PC-3 (cell line): ENCODE measurements around the gene SOWAHB. TPM values are rescaled to one million over a fixed set of nuclear protein-coding genes. Genes with fewer than 3 reads are reported as not detected.

Source experiments
- ATAC-seq: fragments of 200-7000 bp; cut with Tn5 transposase; 2 replicates; pipeline ENCODE4 v1.9.1; 2020; ENCODE audit warnings: mild to moderate bottlenecking, moderate library complexity
- BruUV-seq: library from RNA; stranded (reverse); fragments of 400-500 nt; replicated peaks from 2 replicates; lab custom pipeline; 2021; lab: Mats Ljungman, UMichigan
- CTCF ChIA-PET: fragments of 300-600 bp; sonication (Branson Sonifier 250); formaldehyde crosslinking; loops from one replicate; lab custom pipeline; 2022; ENCODE audit warnings: antibody characterized with exemption; lab: Charles Lee
- POLR2A ChIA-PET: fragments of 300-600 bp; sonication (Branson Sonifier 250); formaldehyde crosslinking; loops from one replicate; lab custom pipeline; 2022; ENCODE audit warnings: antibody characterized with exemption; ENCODE audit not compliant: unreplicated experiment; lab: Charles Lee
- DNase-seq: peaks from one replicate; pipeline ENCODE4 v3.0.0-alpha.2; 2015
- H2AFZ ChIP-seq: fragments of 300-600 bp; sonication (generic); 2 replicates; pipeline ENCODE4 v1.6.0; 2016; ENCODE audit warnings: antibody characterized with exemption, low read length
- H3F3A ChIP-seq: fragments of 300-600 bp; sonication (generic); one replicate; pipeline ENCODE4 v1.6.0; 2017; ENCODE audit warnings: antibody characterized with exemption, low read length, control low read depth, mild to moderate bottlenecking; ENCODE audit not compliant: unreplicated experiment
- H3K27ac ChIP-seq: fragments of 300-600 bp; sonication (generic); 2 replicates; pipeline ENCODE4 v1.5.1; 2016; ENCODE audit warnings: mild to moderate bottlenecking, low read length
- H3K27me3 ChIP-seq: fragments of 300-600 bp; sonication (generic); 2 replicates; pipeline ENCODE4 v1.6.1; 2016; ENCODE audit warnings: low read length, mixed read lengths
- H3K36me3 ChIP-seq: fragments of 300-600 bp; sonication (generic); 2 replicates; pipeline ENCODE4 v1.6.1; 2016; ENCODE audit warnings: low read depth, mixed run types, low read length, mixed read lengths
- H3K4me1 ChIP-seq: fragments of 300-600 bp; sonication (generic); 2 replicates; pipeline ENCODE4 v1.5.1; 2016; ENCODE audit warnings: low read length; ENCODE audit not compliant: insufficient read depth
- H3K4me2 ChIP-seq: fragments of 300-600 bp; sonication (generic); 2 replicates; pipeline ENCODE4 v1.6.0; 2016; ENCODE audit warnings: low read length
- H3K4me3 ChIP-seq: fragments of 300-600 bp; sonication (generic); 2 replicates; pipeline ENCODE4 v1.5.1; 2016; ENCODE audit warnings: mild to moderate bottlenecking, low read length, mixed read lengths
- H3K79me2 ChIP-seq: fragments of 300-600 bp; sonication (generic); 2 replicates; pipeline ENCODE4 v1.6.1; 2017; ENCODE audit warnings: low read length, mixed read lengths
- H3K9ac ChIP-seq: fragments of 300-600 bp; sonication (generic); 2 replicates; pipeline ENCODE4 v1.6.0; 2016; ENCODE audit warnings: mild to moderate bottlenecking, low read length
- H3K9me2 ChIP-seq: fragments of 300-600 bp; sonication (generic); replicated peaks from 2 replicates; pipeline ENCODE4 v1.6.1; 2016; ENCODE audit warnings: mixed run types, low read length, mixed read lengths
- H3K9me3 ChIP-seq: fragments of 300-600 bp; sonication (generic); 2 replicates; pipeline ENCODE4 v1.6.1; 2016; ENCODE audit warnings: low read length, mixed read lengths
- H4K20me1 ChIP-seq: fragments of 300-600 bp; sonication (generic); 2 replicates; pipeline ENCODE4 v1.6.1; 2016; ENCODE audit warnings: low read length, mixed read lengths
- EZH2 ChIP-seq: fragments of 300-600 bp; sonication (generic); IDR thresholded peaks from one replicate; pipeline ENCODE4 v1.6.1; 2017; ENCODE audit warnings: antibody characterized with exemption, mild to moderate bottlenecking, low read length; ENCODE audit not compliant: unreplicated experiment
- EZH2phosphoT487 ChIP-seq: fragments of 300-600 bp; sonication (generic); IDR thresholded peaks from 2 replicates; pipeline ENCODE4 v1.6.1; 2018; ENCODE audit warnings: mild to moderate bottlenecking, antibody characterized with exemption, low read length, borderline replicate concordance
- intact Hi-C: fragments of 100-400 bp; cut with micrococcal nuclease; formaldehyde crosslinking; loops from 2 replicates; pipeline ENCODE4 v1.9.0; 2023
- total RNA-seq: library from RNA; depleted of rRNA; stranded (reverse); fragments of >200 nt; gene quantifications from 2 replicates; pipeline ENCODE4 v1.2.3, GENCODE V29; 2014
- TF ChIP-seq, protein P1 (sequence below): fragments of 300-600 bp; sonication (generic); conservative IDR thresholded peaks from 2 replicates; pipeline ENCODE4 v1.5.1; 2017; ENCODE audit warnings: antibody characterized with exemption, low read depth, mild to moderate bottlenecking, low read length

Gene SOWAHB
- total RNA-seq, 1 experiment from 2014 or later = 4.8 TPM

DNA sequence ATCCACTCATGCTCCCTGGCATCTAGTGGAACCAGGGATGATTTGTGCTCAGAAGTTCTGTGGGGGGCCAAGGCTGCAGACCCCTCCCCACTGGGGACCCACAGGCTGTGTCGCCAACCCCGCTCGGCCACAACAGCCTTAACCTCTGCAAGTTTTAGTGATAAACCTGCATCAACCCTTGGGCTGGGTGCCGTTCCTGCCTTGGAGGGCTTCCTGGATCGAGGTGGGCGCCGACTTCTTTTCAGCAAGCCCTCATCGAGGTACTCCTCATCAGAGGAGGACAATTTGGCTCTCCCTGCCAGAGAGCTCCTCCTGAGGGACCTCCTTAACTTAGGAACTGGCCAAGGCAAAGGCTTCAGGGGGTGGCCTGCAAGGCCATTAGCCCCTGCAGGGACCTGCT, 1.9 kb downstream of the SOWAHB start:
- no peak overlapping the region for H2AFZ ChIP-seq
- H3K27ac ChIP-seq = no peak overlapping the region
- H3K9me3 ChIP-seq = no peaks in the 10 kb centered on the region
- ChIA-PET POLR2A (no interaction called here), CTCF (no interaction called here)
- H3K27me3 ChIP-seq = no peaks in the 10 kb centered on the region
- no peaks in the 10 kb centered on the region for H3K9me2 ChIP-seq
- intact Hi-C loops = no loop called here
- TF ChIP-seq EZH2 (no peak), EZH2phosphoT487 (no peak)
- TF ChIP-seq, protein P1, sequence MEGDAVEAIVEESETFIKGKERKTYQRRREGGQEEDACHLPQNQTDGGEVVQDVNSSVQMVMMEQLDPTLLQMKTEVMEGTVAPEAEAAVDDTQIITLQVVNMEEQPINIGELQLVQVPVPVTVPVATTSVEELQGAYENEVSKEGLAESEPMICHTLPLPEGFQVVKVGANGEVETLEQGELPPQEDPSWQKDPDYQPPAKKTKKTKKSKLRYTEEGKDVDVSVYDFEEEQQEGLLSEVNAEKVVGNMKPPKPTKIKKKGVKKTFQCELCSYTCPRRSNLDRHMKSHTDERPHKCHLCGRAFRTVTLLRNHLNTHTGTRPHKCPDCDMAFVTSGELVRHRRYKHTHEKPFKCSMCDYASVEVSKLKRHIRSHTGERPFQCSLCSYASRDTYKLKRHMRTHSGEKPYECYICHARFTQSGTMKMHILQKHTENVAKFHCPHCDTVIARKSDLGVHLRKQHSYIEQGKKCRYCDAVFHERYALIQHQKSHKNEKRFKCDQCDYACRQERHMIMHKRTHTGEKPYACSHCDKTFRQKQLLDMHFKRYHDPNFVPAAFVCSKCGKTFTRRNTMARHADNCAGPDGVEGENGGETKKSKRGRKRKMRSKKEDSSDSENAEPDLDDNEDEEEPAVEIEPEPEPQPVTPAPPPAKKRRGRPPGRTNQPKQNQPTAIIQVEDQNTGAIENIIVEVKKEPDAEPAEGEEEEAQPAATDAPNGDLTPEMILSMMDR = no peak
- H3K4me1 ChIP-seq = peaks cover 28% of the 10 kb centered on the region
- no peak overlapping the region for H3K4me3 ChIP-seq
- no peaks in the 10 kb centered on the region for H3F3A ChIP-seq
- no TSS peak for BruUV-seq
- H3K79me2 ChIP-seq = no peaks in the 10 kb centered on the region
- no peak for DNase-seq
- no peaks in the 10 kb centered on the region for H4K20me1 ChIP-seq
- ATAC-seq = no peak
- no peak overlapping the region for H3K4me2 ChIP-seq
- no peak overlapping the region for H3K9ac ChIP-seq
- no peaks in the 10 kb centered on the region for H3K36me3 ChIP-seq

DNA sequence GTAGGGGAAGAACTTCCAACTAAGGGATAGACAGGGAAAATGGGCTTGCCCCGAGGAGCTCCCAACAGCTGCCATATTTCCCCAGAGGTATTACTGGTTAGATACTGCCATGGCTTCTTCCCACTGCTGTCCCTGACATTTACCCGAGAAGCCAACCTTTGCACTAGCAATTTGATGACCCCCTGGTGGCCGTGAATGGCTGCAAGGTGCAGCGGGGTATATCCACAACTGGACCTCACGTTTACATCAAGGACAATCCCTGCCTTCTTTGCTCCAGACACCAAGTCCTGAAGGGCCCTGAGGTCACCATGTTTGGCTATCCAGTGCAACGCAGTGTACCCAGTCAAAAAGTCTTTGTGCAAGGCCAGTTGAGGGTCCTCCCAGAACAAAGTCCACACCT, 2.3 kb downstream of the SOWAHB start:
- ATAC-seq = no peak
- H3K27me3 ChIP-seq = no peaks in the 10 kb centered on the region
- no peaks in the 10 kb centered on the region for H4K20me1 ChIP-seq
- no peaks in the 10 kb centered on the region for H3K9me3 ChIP-seq
- TSS peak; percentile 28 for BruUV-seq
- peaks cover 28% of the 10 kb centered on the region for H3K4me1 ChIP-seq
- no peak overlapping the region for H3K4me3 ChIP-seq
- H3K9ac ChIP-seq = no peak overlapping the region
- no peaks in the 10 kb centered on the region for H3K36me3 ChIP-seq
- H3K27ac ChIP-seq = no peak overlapping the region
- ChIA-PET POLR2A (no interaction called here), CTCF (no interaction called here)
- no peaks in the 10 kb centered on the region for H3F3A ChIP-seq
- H3K79me2 ChIP-seq = no peaks in the 10 kb centered on the region
- no peak for DNase-seq
- H2AFZ ChIP-seq = no peak overlapping the region
- H3K4me2 ChIP-seq = no peak overlapping the region
- TF ChIP-seq EZH2phosphoT487 (no peak), EZH2 (no peak)
- TF ChIP-seq, protein P1 = no peak
- intact Hi-C loops = no loop called here
- H3K9me2 ChIP-seq = no peaks in the 10 kb centered on the region

DNA sequence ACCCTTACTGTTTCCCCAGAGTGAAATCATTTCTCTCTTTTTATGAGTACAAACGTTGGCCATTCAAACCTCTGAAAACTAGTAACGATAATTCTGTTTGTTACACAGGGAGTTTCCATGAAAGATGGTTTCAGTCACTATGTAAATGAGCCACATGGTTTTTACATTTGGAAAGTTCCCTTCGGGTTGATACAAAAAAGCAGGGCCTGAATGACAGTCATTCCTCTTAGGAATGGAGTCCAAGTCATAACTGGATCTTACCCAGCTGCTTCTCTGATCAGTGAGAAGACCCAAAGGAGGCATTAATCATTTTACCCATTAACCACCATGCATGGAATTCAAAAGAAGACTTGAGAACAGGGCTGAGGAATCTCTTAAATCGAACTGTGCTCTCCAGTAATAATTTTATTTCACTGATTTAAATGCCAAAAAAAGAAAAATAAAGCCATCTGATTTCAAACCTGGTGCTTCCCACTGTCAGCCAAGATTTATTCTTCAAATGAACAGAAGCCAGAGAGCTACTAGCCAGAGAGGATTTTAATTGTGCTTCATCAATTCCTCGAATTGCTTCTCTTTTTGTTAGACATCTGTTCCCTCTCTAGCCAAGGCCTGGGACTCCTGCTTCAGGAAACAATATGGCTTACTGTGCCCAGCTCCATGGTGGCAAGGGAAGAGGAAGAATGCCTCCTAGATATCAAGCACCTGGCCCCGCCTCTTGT, 3.2 kb downstream of the SOWAHB start:
- Histone ChIP-seq H3K9me2 (no peaks in the 10 kb centered on the region), H4K20me1 (no peaks in the 10 kb centered on the region), H3K4me3 (no peak overlapping the region), H3F3A (no peaks in the 10 kb centered on the region), H3K4me1 (peaks cover 28% of the 10 kb centered on the region), H2AFZ (no peak overlapping the region), H3K79me2 (no peaks in the 10 kb centered on the region), H3K27me3 (no peaks in the 10 kb centered on the region), H3K9me3 (no peaks in the 10 kb centered on the region), H3K36me3 (no peaks in the 10 kb centered on the region), H3K9ac (no peak overlapping the region), H3K4me2 (no peak overlapping the region), H3K27ac (no peak overlapping the region)
- BruUV-seq = no TSS peak
- no peak for ATAC-seq
- CTCF ChIA-PET = no interaction called here
- intact Hi-C loops = no loop called here
- TF ChIP-seq, protein P1 = no peak
- no peak for TF ChIP-seq EZH2
- no peak for TF ChIP-seq EZH2phosphoT487
- DNase-seq = no peak
- POLR2A ChIA-PET = no interaction called here
